ENCODE data around the gene DMRT3.

DNA sequence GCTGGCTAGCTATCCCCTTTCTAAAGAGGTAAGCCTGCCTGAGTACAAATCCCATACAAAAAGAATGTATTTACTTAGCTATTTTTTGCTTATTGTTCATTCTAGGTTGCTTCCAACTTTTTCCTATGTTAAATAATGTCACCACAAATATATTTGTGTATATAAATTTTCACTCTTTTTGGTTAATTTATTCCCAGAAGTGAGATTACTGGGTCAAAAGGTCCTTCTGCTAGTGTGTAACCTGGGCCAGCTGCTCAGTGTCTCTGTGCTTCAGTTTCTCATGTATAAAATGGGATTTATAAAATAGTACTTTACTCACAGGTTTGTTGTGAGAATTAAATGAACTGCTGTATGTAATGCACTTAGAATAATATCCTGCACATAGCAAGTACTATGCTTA is 49.8 kb downstream of the DMRT3 start:
- TF ChIP-seq, protein P1, sequence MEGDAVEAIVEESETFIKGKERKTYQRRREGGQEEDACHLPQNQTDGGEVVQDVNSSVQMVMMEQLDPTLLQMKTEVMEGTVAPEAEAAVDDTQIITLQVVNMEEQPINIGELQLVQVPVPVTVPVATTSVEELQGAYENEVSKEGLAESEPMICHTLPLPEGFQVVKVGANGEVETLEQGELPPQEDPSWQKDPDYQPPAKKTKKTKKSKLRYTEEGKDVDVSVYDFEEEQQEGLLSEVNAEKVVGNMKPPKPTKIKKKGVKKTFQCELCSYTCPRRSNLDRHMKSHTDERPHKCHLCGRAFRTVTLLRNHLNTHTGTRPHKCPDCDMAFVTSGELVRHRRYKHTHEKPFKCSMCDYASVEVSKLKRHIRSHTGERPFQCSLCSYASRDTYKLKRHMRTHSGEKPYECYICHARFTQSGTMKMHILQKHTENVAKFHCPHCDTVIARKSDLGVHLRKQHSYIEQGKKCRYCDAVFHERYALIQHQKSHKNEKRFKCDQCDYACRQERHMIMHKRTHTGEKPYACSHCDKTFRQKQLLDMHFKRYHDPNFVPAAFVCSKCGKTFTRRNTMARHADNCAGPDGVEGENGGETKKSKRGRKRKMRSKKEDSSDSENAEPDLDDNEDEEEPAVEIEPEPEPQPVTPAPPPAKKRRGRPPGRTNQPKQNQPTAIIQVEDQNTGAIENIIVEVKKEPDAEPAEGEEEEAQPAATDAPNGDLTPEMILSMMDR (conservative IDR thresholded peaks at IDR 0.05 in 1 of 2, IDR thresholded peaks at IDR 0.05 in 1 of 2; ENCODE audit: low read depth in 1 of 2, low read length in 2 of 2) = no peak
- TF ChIP-seq EZH2 (IDR thresholded peaks at IDR 0.05; ENCODE audit: low read length, missing control alignments) = no peak

Data from fibroblast of lung (primary cell).